Measurements from ENCODE around the gene SFXN1.
"Not testable (repeated sequence)": the region's sequence is repeated elsewhere in the genome, so short reads cannot be mapped to it uniquely, and the experiment has no call there.

DNA sequence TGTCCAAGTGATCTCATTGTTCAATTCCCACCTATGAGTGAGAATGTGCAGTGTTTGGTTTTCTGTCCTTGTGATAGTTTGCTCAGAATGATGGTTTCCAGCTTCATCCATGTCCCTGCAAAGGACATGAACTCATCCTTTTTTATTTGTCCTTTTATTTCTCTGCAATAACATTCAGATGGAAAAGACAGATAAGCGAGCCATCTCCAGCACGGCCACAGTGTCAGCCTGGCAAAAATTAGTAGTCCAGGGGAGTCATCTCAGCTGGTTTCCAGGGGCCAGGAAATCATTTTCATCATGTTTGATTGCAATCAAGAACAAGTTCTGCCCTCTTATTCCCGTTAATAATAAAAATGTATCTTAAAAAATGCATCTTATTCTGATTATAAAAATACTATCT, 57.0 kb downstream of the SFXN1 start:
- TF ChIP-seq, protein P1, sequence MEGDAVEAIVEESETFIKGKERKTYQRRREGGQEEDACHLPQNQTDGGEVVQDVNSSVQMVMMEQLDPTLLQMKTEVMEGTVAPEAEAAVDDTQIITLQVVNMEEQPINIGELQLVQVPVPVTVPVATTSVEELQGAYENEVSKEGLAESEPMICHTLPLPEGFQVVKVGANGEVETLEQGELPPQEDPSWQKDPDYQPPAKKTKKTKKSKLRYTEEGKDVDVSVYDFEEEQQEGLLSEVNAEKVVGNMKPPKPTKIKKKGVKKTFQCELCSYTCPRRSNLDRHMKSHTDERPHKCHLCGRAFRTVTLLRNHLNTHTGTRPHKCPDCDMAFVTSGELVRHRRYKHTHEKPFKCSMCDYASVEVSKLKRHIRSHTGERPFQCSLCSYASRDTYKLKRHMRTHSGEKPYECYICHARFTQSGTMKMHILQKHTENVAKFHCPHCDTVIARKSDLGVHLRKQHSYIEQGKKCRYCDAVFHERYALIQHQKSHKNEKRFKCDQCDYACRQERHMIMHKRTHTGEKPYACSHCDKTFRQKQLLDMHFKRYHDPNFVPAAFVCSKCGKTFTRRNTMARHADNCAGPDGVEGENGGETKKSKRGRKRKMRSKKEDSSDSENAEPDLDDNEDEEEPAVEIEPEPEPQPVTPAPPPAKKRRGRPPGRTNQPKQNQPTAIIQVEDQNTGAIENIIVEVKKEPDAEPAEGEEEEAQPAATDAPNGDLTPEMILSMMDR (IDR thresholded peaks at IDR 0.05) = not testable (repeated sequence)
- not testable (repeated sequence) for TF ChIP-seq EZH2, EZH2phosphoT487 (IDR thresholded peaks at IDR 0.05)

Measured in neural progenitor cell (in vitro differentiated cells).